A204.1 (cell line): ENCODE results near the gene TEAD3.
"Not testable (repeated sequence)": the region's sequence is repeated elsewhere in the genome, so short reads cannot be mapped to it uniquely, and the experiment has no call there.

ENCODE experiments used
- FAIRE-seq: peaks from 2 replicates; lab custom pipeline; 2012; peaks lifted over from hg19 to GRCh38; lab: Jason Lieb, UNC

The TEAD3 gene

GRCh38 chr6:35496841-35497570 is at the start of gene TEAD3:
TEAD3 (minus strand) TSS chr6:35497079.
- no peak for FAIRE-seq

DNA sequence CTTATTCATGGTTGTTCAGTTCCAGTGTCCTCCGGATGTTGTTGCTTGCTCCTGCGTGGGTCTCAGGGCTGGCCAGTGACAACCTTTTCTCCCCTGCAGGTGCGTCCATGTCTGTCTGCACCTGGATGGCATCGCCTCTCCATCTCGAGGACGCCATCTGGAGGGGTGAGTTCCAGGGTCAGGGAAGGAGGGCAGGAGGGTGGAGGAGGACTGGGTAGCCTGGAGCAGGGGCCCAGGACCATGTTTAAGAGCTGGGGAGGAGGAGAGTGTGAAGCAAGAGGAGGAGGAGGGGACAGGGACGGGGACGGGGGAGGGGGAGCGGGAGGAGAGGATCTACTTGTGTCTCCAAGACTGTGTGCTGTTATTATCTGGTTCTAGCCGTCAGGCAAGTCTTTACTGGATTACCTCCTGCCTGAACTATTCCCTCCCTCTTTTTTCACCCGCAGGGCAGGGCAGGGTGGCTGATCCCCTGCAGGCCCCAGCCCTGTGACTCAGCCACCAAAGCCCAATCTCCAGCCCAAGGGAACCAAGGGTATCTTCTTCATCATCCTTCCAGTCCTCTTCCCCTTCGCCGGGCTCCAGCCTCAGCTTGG is 48.0 kb upstream of the TEAD3 start:
- FAIRE-seq = no peak

DNA sequence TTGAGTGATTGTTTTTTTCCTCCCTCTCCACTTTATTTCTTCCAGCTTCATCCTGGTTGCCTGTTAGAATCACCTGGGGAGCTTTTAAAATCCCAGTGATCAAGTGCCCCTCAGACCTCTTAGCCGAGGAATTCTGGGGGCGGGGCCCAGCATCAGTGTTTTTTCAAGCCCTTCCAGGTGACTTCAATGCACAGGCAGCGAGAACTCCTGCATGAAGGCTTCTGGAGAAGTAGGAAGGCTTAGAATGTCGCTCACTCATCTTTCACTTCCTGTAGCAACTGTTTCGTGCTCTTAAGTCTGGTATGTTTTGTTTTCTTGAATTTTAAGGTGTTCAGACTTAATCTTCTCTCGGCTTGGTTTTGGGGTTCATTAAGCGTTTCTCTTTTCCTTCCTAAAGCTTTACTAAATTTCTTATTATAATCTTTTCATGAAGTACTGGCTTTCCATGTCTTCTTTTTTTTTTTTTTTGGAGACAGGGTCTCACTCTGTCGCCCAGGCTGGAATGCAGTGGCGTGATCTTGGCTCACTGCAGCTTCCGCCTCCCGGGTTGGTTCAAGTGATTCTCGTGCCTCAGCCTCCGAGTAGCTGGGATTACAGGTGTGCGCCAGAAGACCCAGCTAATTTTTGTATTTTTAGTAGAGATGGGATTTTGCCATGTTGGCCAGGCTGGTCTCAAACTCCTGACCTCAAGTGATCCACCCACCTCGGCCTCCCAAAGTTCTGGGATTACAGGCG is 46.7 kb upstream of the TEAD3 start:
- no peak for FAIRE-seq

DNA sequence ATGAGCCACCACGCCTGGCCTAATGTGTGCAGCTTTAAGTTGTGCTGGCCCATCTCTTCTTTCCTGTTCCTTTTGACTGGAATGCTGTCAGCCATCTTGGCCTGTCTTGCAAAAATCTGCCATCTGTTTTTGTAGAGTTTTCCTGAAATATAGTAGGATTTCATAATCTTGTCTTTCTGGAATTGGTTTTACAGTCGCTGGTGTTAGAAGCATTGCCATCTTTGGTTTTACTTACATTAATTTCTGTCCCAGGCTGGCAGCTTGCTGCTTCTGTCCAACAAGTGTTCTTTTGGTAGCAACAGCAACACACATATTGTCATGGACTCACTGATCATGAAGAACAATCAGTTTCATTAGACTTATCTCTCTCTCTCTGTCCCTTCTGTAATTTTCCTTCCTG is 45.0 kb upstream of the TEAD3 start:
- no peak for FAIRE-seq

GRCh38 chr6:35539223-35539622 is 42.3 kb upstream of the TEAD3 start:
- no peak for FAIRE-seq

- not testable (repeated sequence) for FAIRE-seq
These were observed 39.0 kb upstream of the TEAD3 start for GRCh38 chr6:35535847-35536246.

- FAIRE-seq = no peak
These were observed 37.7 kb upstream of the TEAD3 start for GRCh38 chr6:35534407-35535170.

DNA sequence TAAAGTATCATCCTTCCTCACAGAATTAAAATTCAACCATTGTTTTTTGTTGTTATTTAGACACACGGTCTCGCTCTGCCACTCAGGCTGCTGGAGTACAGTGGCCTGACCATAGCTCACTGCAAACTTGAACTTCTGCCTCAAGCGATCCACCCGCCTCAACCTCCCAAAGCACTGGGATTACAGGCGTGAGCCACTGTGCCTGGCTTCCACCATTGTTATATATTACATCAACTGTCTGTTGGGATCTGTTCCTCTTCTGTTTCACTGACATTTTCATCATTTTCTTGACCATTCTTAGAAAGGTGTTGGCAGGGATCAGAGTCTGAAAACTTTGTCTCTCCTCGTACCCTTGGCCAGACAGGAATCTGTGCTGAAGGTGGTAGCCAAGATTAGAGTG is 37.1 kb upstream of the TEAD3 start:
- FAIRE-seq = no peak

GRCh38 chr6:35532126-35532525 is 35.2 kb upstream of the TEAD3 start:
- FAIRE-seq = no peak

DNA sequence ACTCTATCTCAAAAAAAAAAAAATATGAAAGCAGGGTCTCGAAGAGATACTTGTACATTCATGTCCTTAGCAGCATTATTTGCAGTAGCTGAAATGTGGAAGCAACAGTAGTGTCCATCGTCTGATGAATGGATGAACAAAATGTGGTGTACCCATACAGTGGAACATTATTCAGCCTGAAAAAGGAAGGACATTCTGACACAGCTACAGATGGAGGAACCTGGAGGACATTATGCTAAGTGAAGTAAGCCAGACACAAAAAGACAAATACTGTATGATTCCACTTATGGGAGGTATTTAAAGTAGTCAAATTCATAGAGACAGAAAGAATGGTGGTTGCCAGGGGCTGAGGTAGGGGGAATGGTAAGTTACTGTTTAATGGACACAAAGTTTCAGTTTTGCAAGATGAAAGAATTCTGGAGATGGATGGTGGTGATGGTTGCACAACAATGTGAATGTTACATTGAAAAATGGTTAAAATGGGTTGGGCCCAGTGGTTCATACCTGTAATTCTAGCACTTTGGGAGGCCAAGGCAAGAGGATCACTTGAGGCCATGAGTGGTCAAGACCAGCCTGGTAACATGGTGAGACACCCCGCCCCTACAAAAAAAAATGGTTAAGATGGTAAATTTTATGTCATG is 27.6 kb upstream of the TEAD3 start:
- FAIRE-seq = no peak

DNA sequence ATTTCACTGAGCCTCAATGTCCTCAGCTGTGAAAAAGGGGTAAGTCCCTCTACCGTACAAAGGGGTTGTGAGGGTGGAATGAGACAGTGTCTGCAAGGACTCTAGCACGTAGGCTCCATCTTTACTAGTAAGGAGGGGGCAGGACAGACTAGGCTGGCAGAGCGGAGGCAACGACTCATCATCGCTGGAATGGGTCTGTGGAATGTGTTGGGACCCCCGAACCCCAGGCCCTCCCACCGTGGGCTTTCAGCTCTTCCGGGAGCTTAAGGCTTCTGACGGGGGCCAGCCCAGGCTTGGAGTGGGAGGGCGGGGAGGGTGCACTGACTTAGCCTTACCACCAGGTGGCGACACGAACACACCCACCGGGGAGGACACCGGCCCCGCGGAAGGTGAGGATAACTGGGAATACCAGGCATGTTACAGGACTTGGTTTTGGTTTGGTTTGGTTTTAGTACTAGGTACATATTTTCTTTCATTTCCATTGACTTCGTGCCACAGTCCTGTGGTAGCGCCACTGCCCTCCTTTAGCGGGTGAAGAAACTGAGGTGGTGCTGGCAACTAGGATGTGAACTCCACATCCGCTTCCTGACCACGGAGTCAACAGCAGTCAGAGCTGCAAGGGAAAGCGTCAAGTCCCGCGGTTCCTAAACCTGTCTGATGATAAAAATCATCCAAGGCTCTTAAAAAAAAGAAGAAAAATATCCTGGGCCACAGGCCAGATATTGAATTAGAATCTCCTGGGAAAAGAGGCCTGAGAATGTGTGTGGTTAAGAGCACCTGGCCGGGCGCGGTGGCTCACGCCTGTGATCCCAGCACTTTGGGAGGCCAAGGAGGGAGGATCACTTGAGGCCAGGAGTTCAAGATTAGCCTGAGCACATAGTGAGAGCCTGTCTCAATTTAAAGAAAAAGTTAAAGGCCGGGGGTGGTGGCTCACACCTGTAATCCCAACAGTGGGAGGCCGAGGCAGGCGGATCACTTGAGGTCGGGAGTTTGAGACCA is 26.1 kb upstream of the TEAD3 start:
- no peak for FAIRE-seq

GRCh38 chr6:35522151-35522550 is 25.3 kb upstream of the TEAD3 start:
- FAIRE-seq = no peak

GRCh38 chr6:35521235-35521634 is 24.4 kb upstream of the TEAD3 start:
- FAIRE-seq = no peak

DNA sequence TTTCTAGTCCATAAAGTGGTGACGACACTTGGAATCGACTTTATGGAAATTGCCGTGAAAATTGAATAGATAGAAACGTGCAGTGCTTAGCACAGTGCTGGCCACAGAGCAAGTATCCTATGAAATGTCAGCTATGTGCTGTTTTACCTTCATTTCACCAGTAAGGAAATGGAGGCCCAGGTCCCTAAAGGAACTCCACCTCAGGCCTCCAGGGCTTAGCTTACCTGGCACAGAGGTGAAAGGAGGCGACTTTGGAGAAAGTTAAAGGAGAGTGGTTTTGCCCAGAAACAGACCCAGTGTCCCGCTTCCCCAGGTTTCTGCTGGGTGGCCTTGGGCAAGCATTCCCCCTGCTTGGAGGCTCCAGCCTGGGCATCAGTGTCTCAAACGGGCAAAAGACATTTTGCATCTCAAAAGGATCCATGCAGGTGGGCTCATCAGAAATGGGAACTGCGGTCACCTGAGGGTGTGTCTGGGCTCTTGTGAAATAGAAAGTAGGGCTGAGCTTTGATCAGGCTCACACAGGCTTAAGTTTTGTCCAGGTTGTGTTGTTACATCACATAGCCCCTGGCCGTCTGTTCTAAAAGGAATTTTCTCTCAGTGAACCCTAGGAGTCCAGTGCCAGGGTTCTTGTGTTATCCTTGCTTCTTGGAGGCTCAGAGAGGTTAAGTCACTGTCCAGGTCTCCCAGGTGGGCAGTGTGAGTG is 22.6 kb upstream of the TEAD3 start:
- FAIRE-seq = no peak

DNA sequence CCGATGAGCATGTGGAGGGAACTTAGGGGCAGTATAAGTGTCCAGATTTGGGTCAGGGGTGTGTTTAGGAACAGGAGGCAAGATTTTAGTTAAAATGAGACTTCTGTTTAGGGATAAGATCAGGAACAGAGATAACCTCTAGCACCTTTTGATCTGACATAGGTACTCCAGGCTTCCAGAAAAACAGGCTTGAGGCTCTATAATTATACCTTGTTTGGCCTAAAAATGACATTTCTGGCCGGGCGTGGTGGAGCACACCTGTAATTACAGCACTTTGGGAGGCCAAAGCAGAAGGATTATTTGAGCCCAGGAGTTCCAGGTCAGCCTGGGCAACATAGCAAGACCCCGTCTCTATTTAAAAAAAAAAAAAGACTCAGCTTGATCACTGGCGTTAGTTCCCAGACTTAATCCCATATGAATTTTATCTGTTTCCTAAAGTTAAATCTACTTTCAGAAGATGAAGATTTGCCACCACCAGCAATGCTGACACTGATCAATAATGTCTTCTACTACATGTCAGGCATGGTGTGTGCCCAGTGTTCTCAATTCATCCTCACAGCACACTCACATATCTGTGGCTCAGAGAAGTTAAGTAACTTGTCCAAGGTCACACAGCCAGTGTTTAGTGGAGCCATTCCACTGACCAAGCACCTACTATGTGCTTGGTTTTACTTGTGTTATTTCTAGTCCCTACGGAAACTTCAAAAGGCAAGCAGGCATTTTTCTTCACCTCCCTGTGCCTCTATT is 21.9 kb upstream of the TEAD3 start:
- no peak for FAIRE-seq

DNA sequence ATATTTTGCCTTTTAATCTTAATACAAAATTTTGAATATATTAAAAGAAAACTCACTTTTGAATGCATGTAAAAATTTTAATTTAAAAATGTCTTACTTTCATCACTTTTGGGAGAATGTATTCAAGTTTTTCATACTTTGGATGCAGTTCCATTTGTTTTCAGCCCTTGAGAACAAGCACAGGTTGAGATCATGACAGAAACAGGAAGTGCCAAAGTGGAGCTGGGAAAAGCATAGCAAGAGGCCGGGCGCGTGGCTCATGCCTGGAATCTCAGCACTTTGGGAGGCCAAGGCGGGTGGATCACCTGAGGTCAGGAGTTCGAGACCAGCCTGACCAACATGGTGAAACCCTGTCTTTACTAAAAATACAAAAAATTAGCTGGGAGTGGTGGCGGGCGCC is 21.1 kb upstream of the TEAD3 start:
- FAIRE-seq = peak; percentile 49

DNA sequence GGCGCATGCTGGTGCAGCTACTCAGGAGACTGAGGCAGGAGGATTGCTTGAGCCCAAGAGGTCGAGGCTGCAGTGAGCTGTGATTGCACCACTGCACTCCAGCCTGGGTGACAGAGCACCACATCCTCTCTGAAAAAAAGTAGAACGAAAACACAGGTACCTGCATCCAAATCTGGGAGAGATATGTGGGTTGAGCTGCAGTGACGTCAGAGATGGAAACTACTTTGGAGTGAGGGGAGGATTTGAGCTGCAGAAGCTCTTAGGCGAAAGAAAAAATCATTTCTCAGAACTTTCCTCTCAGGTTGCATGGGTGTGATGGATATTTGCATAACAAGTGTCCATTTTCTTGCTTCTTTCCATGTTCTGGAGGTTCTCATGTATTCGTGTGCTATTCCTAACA is 19.8 kb upstream of the TEAD3 start:
- FAIRE-seq = no peak

DNA sequence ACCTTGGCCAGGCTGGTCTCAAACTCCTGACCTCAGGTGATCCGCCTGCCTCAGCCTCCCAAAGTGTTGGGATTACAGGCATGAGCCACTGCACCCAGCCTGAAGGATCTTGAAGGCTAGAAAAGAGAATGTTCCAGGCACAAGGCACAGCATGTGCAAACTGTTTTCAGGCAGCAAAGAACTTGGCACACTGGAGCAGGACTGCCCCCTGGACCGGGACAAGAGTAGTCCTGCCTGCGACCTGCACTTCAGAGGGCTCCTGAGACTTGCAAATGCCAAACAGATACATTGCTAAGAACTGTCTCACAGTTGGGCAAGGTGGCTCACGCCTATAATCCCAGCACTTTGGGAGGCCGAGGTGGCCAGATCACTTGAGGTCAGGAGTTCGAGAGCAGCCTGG is 19.1 kb upstream of the TEAD3 start:
- FAIRE-seq = not testable (repeated sequence)

GRCh38 chr6:35514587-35514986 is 17.7 kb upstream of the TEAD3 start:
- no peak for FAIRE-seq

GRCh38 chr6:35512740-35513139 is 15.9 kb upstream of the TEAD3 start, which contains the start of gene TULP1:
TULP1 (minus strand) TSS chr6:35512896; CDS start chr6:35512858, 38 bp downstream.
- FAIRE-seq = no peak
